Astrocyte (in vitro differentiated cells and primary cell): ENCODE measurements around the gene CAMK1D. TPM values are rescaled to one million over a fixed set of nuclear protein-coding genes. Genes with fewer than 3 reads are reported as not detected.

Source experiments
- DNase-seq: peaks from one replicate; pipeline ENCODE4 v3.0.0-alpha.2; 2010; ENCODE audit warnings: low read depth
- FAIRE-seq: peaks from 2 replicates; lab custom pipeline; 2011; peaks lifted over from hg19 to GRCh38; lab: Jason Lieb, UNC
- H2AFZ ChIP-seq: 2 replicates; pipeline ENCODE4 v1.6.0; 2012; ENCODE audit warnings: low read depth, low read length, inconsistent platforms
- H3K27ac ChIP-seq: 2 replicates; pipeline ENCODE4 v1.5.1; 2011; ENCODE audit warnings: low read depth, low read length, inconsistent platforms
- H3K27me3 ChIP-seq: 2 replicates; pipeline ENCODE4 v1.6.0; 2011; ENCODE audit warnings: low read length, inconsistent platforms; ENCODE audit not compliant: insufficient read depth
- H3K36me3 ChIP-seq: 2 replicates; pipeline ENCODE4 v1.5.1; 2011; ENCODE audit warnings: low read length, inconsistent platforms; ENCODE audit not compliant: insufficient read depth
- H3K4me1 ChIP-seq: 2 replicates; pipeline ENCODE4 v1.5.1; 2011; ENCODE audit warnings: low read length, inconsistent platforms; ENCODE audit not compliant: insufficient read depth
- H3K4me2 ChIP-seq: 2 replicates; pipeline ENCODE4 v1.6.0; 2012; ENCODE audit warnings: low read length, inconsistent platforms
- H3K4me3 ChIP-seq: 2 replicates; pipeline ENCODE4 v1.5.1; 2011; ENCODE audit warnings: low read depth, mild to moderate bottlenecking, low read length, inconsistent platforms; ENCODE audit not compliant: insufficient read depth
- H3K79me2 ChIP-seq: 2 replicates; pipeline ENCODE4 v1.6.0; 2012; ENCODE audit warnings: mild to moderate bottlenecking, low read length, inconsistent platforms; ENCODE audit not compliant: insufficient read depth
- H3K9ac ChIP-seq: 2 replicates; pipeline ENCODE4 v1.6.0; 2012; ENCODE audit warnings: mild to moderate bottlenecking, low read length, inconsistent platforms
- H3K9me3 ChIP-seq: 2 replicates; pipeline ENCODE4 v1.5.1; 2012; ENCODE audit warnings: low read depth, mild to moderate bottlenecking, low read length, inconsistent platforms; ENCODE audit not compliant: insufficient read depth
- H4K20me1 ChIP-seq: 2 replicates; pipeline ENCODE4 v1.6.0; 2012; ENCODE audit warnings: low read length, inconsistent platforms; ENCODE audit not compliant: insufficient read depth
- H3K27ac Mint-ChIP-seq: one replicate; pipeline ENCODE4 v1.8.0; 2021; ENCODE audit warnings: mild to moderate bottlenecking, mixed read lengths; ENCODE audit not compliant: unreplicated experiment
- H3K27me3 Mint-ChIP-seq: one replicate; pipeline ENCODE4 v1.8.0; 2021; ENCODE audit warnings: low read depth, mixed read lengths; ENCODE audit not compliant: unreplicated experiment
- H3K36me3 Mint-ChIP-seq: one replicate; pipeline ENCODE4 v1.8.0; 2021; ENCODE audit warnings: low read depth, mixed read lengths; ENCODE audit not compliant: unreplicated experiment
- H3K4me1 Mint-ChIP-seq: one replicate; pipeline ENCODE4 v1.8.0; 2021; ENCODE audit warnings: low read depth, mixed read lengths; ENCODE audit not compliant: unreplicated experiment
- H3K4me3 Mint-ChIP-seq: one replicate; pipeline ENCODE4 v1.8.0; 2021; ENCODE audit warnings: mild to moderate bottlenecking, moderate library complexity, mixed read lengths; ENCODE audit not compliant: unreplicated experiment
- H3K9me3 Mint-ChIP-seq: one replicate; pipeline ENCODE4 v1.8.0; 2021; ENCODE audit warnings: mild to moderate bottlenecking, mixed read lengths; ENCODE audit not compliant: unreplicated experiment
- CTCF ChIP-seq: IDR thresholded peaks from 2 replicates; pipeline ENCODE4 v1.5.1; 2011; ENCODE audit warnings: low read depth, mild to moderate bottlenecking, inconsistent platforms, low read length, moderate library complexity; ENCODE audit not compliant: insufficient read depth
- EZH2 ChIP-seq: IDR thresholded peaks from 2 replicates; pipeline ENCODE4 v1.6.1; 2012; ENCODE audit warnings: mild to moderate bottlenecking, low read length, inconsistent platforms; ENCODE audit not compliant: insufficient read depth
- total RNA-seq: library from RNA; stranded (reverse); gene quantifications from 2 replicates; pipeline ENCODE4 v1.2.1, GENCODE V29; 2021

CAMK1D gene
- total RNA-seq, 1 donor from 2014 or later: 23.6 TPM

GRCh38 chr10:12387561-12388210 lies 38.3 kb downstream of the CAMK1D start:
- no peak overlapping the region for H3K4me2 ChIP-seq
- no peaks in the 10 kb centered on the region for H3K9me3 ChIP-seq
- TF ChIP-seq CTCF (no peak), EZH2 (no peak)
- Mint-ChIP-seq H3K36me3 (peaks cover 4% of the 10 kb centered on the region), H3K9me3 (no peaks in the 10 kb centered on the region), H3K27me3 (no peaks in the 10 kb centered on the region), H3K4me3 (no peak overlapping the region), H3K4me1 (peaks cover 15% of the 10 kb centered on the region), H3K27ac (no peak overlapping the region)
- peaks cover 34% of the 10 kb centered on the region for H3K79me2 ChIP-seq
- DNase-seq: no peak
- H3K4me3 ChIP-seq: no peak overlapping the region
- no peak overlapping the region for H2AFZ ChIP-seq
- peaks cover 12% of the 10 kb centered on the region for H4K20me1 ChIP-seq
- H3K36me3 ChIP-seq: no peaks in the 10 kb centered on the region
- no peaks in the 10 kb centered on the region for H3K27me3 ChIP-seq
- H3K4me1 ChIP-seq: peaks cover 24% of the 10 kb centered on the region
- no peak overlapping the region for H3K9ac ChIP-seq
- H3K27ac ChIP-seq: no peak overlapping the region
- FAIRE-seq: no peak

- FAIRE-seq: no peak
- H3K27me3 ChIP-seq: no peaks in the 10 kb centered on the region
- H3K27ac Mint-ChIP-seq: no peak overlapping the region
- H3K36me3 Mint-ChIP-seq: peaks cover 4% of the 10 kb centered on the region
- H2AFZ ChIP-seq: no peak overlapping the region
- H3K4me1 Mint-ChIP-seq: peaks cover 6% of the 10 kb centered on the region
- H3K4me1 ChIP-seq: peaks cover 14% of the 10 kb centered on the region
- H3K27me3 Mint-ChIP-seq: no peaks in the 10 kb centered on the region
- no peak for DNase-seq
- H3K4me3 Mint-ChIP-seq: no peak overlapping the region
- peaks cover 37% of the 10 kb centered on the region for H3K79me2 ChIP-seq
- H3K9me3 Mint-ChIP-seq: no peaks in the 10 kb centered on the region
- TF ChIP-seq CTCF: no peak
- TF ChIP-seq EZH2: no peak
- no peak overlapping the region for H3K9ac ChIP-seq
- H3K9me3 ChIP-seq: no peaks in the 10 kb centered on the region
- H3K4me2 ChIP-seq: no peak overlapping the region
- H3K4me3 ChIP-seq: no peak overlapping the region
- peaks cover 12% of the 10 kb centered on the region for H4K20me1 ChIP-seq
- no peak overlapping the region for H3K27ac ChIP-seq
- no peaks in the 10 kb centered on the region for H3K36me3 ChIP-seq
Observed at GRCh38 chr10:12388671-12389070, 39.3 kb downstream of the CAMK1D start.

GRCh38 chr10:12389154-12389734 lies 39.9 kb downstream of the CAMK1D start:
- no peak for TF ChIP-seq EZH2
- no peak for TF ChIP-seq CTCF
- Mint-ChIP-seq H3K9me3 (no peaks in the 10 kb centered on the region), H3K27me3 (no peaks in the 10 kb centered on the region), H3K36me3 (peaks cover 8% of the 10 kb centered on the region), H3K4me1 (peaks cover 3% of the 10 kb centered on the region), H3K4me3 (no peak overlapping the region), H3K27ac (no peak overlapping the region)
- Histone ChIP-seq H3K4me3 (no peak overlapping the region), H3K4me2 (no peak overlapping the region), H4K20me1 (peaks cover 12% of the 10 kb centered on the region), H3K79me2 (peaks cover 42% of the 10 kb centered on the region), H3K9ac (no peak overlapping the region), H3K27ac (no peak overlapping the region), H2AFZ (no peak overlapping the region), H3K36me3 (no peaks in the 10 kb centered on the region), H3K27me3 (no peaks in the 10 kb centered on the region), H3K4me1 (peaks cover 17% of the 10 kb centered on the region), H3K9me3 (no peaks in the 10 kb centered on the region)
- DNase-seq: no peak
- no peak for FAIRE-seq
